ENCODE measurements around the gene ITGAX.

DNA sequence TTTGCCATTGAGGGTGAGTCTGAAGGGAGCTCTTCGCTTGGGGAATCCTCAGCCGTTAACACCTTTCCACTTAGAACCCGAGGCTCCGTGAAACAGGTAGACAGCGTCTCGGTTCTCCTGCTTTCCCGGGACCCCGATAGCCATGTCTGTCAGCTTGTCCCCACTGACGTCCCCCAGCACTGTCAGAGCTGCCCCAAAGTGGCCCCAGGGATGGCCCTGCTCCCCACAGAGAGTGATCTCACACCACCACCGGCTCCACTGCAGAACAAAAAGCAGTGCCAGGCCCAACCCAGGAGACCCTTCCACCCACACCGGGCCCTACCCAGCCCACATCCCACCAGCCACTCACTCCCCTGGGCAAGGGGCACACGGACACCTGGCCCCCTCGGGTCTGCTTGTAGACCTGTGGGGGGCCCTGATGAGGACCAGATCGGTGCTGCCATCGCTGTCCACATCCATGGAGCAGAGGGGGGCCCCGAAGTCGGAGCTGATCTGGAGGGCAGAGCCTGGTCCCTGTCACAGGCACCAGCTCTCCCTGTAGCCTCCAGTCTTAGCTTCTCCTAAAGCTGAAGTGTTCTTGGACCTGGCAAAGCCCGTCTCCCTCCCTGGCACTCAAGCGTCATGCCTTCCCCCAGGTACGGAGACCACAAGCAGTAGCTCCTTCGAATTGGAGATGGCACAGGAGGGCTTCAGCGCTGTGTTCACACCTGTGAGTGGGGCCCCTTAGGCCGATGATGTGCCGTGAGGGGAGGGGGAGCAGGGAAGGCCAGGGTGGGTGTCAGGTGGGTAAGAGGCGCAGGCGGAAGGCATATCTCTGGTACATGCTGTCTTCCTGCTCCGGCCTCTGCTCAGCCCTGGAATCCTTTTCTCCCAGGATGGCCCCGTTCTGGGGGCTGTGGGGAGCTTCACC, 6.5 kb downstream of the ITGAX start:
- TF ChIP-seq, protein P1, sequence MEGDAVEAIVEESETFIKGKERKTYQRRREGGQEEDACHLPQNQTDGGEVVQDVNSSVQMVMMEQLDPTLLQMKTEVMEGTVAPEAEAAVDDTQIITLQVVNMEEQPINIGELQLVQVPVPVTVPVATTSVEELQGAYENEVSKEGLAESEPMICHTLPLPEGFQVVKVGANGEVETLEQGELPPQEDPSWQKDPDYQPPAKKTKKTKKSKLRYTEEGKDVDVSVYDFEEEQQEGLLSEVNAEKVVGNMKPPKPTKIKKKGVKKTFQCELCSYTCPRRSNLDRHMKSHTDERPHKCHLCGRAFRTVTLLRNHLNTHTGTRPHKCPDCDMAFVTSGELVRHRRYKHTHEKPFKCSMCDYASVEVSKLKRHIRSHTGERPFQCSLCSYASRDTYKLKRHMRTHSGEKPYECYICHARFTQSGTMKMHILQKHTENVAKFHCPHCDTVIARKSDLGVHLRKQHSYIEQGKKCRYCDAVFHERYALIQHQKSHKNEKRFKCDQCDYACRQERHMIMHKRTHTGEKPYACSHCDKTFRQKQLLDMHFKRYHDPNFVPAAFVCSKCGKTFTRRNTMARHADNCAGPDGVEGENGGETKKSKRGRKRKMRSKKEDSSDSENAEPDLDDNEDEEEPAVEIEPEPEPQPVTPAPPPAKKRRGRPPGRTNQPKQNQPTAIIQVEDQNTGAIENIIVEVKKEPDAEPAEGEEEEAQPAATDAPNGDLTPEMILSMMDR (IDR thresholded peaks at IDR 0.05): no peak
- TF ChIP-seq POLR2A (IDR thresholded peaks at IDR 0.05): no peak
